GM19452 (cell line): ENCODE results near the gene INAFM2.

Experiments used
- ATAC-seq: cut with Tn5 transposase; IDR thresholded peaks from one replicate; pipeline ENCODE4 v1.9.1; 2021; ENCODE audit not compliant: unreplicated experiment

The INAFM2 gene

GRCh38 chr15:40323239-40323952 lies at the start of gene INAFM2:
Gene INAFM2 (plus strand): TSS chr15:40323692. CDS start chr15:40324056, 364 bp downstream.
- peak; percentile 84 for ATAC-seq

- no peak for ATAC-seq
These were observed 48.9 kb upstream of the INAFM2 start for GRCh38 chr15:40274350-40275274.

DNA sequence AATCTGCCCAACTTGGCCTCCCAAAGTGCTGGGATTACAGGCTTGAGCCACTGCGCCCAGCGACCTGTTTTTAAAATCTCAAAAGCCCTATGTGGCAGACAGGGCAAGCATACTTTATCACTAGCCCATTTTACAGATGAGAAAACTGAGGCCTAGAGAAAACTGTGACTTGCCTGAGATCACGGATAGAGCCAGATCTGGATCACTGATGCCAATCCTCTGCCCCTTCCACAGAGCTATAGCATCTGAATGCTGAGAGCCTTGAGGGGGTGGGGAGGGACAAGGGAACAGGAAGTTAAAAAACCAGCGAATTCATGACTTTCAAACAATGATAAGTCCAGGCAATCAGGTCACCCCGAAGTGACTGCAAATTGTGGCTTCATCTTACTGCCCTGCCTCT lies 48.0 kb upstream of the INAFM2 start:
- no peak for ATAC-seq

DNA sequence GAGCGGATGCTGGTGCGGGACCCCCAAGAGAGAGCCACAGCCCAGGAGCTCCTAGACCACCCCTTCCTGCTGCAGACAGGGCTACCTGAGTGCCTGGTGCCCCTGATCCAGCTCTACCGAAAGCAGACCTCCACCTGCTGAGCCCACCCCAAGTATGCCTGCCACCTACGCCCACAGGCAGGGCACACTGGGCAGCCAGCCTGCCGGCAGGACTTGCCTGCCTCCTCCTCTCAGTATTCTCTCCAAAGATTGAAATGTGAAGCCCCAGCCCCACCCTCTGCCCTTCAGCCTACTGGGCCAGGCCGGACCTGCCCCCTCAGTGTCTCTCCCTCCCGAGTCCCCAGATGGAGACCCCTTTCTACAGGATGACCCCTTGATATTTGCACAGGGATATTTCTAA lies 47.5 kb upstream of the INAFM2 start:
- no peak for ATAC-seq

DNA sequence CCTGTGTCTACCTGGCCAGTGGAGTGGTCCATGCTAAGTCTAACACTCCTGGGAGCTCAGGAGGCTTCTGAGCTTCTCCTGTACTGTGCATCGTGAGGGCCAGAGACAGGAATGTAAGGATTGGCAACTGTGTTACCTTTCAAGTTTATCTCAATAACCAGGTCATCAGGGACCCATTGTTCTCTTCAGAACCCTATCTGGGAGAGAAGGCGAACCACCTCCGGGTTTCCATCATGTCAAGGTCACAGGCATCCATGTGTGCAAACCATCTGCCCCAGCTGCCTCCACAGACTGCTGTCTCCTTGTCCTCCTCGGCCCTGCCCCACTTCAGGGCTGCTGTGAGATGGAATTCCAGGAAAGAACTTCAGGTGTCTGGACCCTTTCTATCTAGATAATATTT lies 46.6 kb upstream of the INAFM2 start:
- no peak for ATAC-seq

DNA sequence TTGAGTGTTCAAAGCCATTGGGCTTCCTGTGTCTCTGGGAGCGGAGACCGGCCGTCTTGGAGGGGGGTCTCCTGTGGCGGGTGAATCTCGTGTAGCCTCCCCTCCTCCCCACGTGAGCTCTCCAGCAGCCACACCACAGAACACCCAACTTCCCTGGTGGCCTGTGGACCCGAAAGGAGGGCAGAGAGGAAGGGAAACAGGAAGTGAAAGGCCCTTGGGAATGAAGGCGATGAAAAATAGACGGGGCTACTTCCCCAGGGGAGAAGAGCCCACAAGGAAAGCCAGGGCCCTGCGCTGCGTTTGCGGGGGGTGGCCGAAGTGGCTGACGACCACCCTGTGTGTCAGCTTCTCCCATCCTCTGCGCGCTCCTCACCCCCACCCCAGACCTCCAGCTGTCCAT lies 46.0 kb upstream of the INAFM2 start:
- ATAC-seq: no peak

DNA sequence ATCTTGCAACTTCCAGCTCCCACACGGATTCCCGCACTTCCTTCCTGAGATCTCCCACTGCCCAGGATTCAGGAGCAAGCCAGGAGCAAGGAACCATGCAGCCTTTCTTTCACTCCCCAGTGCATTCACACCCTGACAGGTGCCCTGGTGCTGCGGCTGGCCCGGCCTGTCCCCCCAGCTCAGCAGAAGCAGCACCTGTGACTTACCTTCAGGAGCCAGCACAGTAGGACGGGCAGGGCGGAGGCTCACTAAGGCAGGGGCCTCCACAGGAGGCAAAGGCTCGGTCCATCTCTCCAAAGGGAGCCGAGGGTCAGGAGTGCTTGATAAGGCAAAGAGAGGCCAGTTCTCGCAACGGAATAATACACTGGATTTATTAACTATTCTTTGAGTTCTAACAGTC lies 45.5 kb upstream of the INAFM2 start:
- no peak for ATAC-seq

- ATAC-seq: no peak
These were observed 43.9 kb upstream of the INAFM2 start for GRCh38 chr15:40279437-40280141.

- no peak for ATAC-seq
These were observed 43.0 kb upstream of the INAFM2 start for GRCh38 chr15:40280260-40281056.

DNA sequence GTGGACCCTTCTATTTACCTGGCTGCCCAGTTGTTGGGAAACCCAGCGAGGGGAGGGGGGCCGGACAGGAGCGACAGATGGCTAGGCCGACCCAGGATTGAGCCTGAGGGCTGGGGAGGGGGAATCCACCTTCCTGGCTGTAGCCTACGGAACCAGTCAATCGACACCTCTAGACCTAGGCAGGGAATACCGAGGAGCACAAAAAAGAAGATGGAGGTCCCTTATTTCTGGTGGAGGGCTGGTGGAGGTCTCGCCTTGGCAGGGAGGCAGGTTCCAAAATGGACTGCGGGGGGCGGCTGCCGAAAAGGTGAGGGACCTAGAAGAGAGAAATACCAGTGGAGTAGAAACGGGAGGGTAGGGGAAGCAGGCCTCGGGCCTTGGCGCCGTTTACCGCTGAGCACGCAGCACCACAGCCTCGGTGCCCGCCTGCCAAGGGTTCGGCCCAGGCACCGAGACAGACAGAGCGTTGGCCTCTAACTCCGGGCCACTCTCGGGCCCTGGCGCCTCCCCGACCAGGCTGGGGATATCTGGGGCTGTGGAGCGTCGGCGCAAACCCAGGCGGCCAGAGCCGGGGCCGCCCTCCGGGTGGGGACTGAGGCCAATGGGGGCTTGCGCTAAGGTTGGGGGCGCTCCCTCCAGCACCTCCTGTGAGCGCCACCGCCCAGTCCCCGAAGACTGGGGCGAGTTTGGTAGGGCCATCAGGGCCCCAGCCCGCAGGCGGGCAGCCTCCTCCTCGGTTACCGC lies 42.3 kb upstream of the INAFM2 start:
- ATAC-seq: no peak

- no peak for ATAC-seq
These were observed 41.7 kb upstream of the INAFM2 start for GRCh38 chr15:40281801-40282146.

- ATAC-seq: no peak
These were observed 41.2 kb upstream of the INAFM2 start for GRCh38 chr15:40282147-40282868.

GRCh38 chr15:40282869-40283614 lies 40.5 kb upstream of the INAFM2 start, which contains the start of gene ANKRD63:
Gene ANKRD63 (minus strand): TSS chr15:40283064. CDS start chr15:40282586, 478 bp downstream.
- no peak for ATAC-seq

GRCh38 chr15:40283615-40284300 lies 39.7 kb upstream of the INAFM2 start:
- no peak for ATAC-seq

DNA sequence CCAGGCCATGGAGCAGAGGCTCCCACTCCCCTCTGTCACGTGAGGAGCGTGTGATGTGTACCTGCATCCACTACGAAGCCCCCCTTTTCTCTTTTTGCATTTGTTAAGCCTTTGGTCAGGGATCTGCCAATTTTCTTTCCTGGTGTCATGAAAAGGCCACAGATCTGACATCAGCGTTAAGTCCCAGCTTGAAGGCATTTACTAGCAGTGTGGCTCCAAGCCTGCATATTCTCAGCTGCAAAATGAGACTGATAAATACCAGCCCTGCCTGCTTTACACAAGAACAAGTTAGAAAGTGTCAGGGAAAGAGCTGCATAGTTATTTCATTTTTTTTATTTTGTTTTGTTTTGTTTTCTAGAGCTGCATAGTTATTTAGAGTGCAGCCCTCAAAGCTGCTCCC lies 38.3 kb upstream of the INAFM2 start:
- no peak for ATAC-seq

DNA sequence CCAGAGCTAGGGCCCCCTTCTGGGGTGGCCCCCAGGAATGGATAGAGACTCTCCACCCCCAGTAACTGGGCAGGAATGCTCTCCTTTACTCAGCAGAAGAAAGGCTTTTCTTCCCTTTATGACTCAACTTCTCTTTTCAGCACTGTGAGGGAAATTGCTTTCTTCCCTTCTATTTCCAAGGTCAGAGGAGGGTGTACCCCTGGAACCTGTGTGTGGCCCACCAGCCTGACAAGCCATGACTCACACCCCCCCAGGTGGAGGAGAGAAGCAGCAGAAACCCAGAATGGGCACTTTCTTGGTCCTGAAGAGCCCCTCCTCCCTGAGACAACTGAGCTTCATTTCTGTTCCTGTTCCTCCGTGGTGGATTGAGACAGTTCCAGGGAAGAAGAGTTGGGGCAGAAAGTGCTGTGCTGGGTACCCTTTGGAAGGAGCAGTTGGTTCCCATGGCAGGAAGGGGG lies 37.9 kb upstream of the INAFM2 start:
- no peak for ATAC-seq

DNA sequence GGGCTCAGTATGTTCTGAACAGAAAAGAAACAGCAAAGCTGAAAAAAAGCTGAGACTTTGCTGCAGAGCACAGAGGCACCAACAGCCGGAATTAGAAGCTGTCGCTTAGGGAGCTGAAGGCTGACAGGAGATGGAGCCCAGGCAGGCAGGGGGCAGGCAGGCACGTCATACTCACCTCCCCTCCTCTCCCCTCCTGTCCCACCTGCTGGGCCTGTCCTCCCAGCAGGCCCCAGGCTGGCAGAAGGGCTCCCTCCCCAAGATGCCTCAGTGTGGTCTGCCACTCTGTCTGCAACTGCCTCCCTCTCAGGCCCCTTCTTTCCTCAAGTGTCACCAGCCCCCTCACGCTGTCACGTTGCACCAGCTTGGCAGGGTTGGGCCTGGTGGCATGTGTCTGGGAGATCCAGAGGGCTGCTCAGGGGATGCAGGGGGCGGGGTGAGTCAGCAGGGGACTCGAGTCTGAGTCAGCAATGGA lies 37.4 kb upstream of the INAFM2 start:
- no peak for ATAC-seq

DNA sequence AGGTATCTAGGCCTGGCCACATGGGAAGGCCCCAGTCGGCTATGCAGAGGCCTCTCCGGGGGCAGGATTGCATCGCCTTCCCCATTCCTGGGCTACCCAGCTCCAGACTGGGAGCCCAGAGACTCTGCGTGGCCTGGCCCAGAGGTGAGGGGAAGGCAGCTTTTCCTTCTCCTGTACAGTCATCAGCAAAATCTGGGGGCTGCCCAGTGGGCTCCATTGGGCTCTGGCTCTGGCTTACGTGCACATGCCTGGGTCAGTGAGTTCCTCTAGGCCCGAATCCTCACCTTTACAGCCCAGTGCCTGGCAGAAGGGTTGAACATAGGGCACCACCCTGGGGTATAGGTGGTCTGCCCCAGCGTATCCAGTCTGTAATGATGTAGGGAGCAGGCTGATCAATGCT lies 36.7 kb upstream of the INAFM2 start:
- no peak for ATAC-seq
